ENCODE data around the gene MARK2.

Gene MARK2

GRCh38 chr11:63942803-63943202, 103.9 kb downstream of the MARK2 start:
- H3K9ac ChIP-seq (ENCODE audit: insufficient read length, low read depth) = no peak overlapping the region
- H3K36me3 ChIP-seq (ENCODE audit: insufficient read depth, insufficient read length, low read length) = peaks cover 42% of the 10 kb centered on the region
- DNase-seq (ENCODE audit: low read depth, low spot score) = no peak
- no peaks in the 10 kb centered on the region for H3K27me3 ChIP-seq (ENCODE audit: insufficient read depth, insufficient read length)
- no peak overlapping the region for H3K4me3 ChIP-seq (ENCODE audit: insufficient read length, low read depth)
- no peaks in the 10 kb centered on the region for H3K9me3 ChIP-seq (ENCODE audit: insufficient read depth, low read length)
- no peak for TF ChIP-seq ZNF274 (IDR thresholded peaks at IDR 0.05; ENCODE audit: low read depth, low read length)
- TF ChIP-seq YY1 (IDR thresholded peaks at IDR 0.05; ENCODE audit: insufficient read depth, insufficient read length) = no peak
- TF ChIP-seq SUZ12 (IDR thresholded peaks at IDR 0.05; ENCODE audit: extremely low read depth, insufficient read depth, insufficient read length) = no peak
- H3K4me1 ChIP-seq (ENCODE audit: insufficient read depth, insufficient read length) = peaks cover 6% of the 10 kb centered on the region

GRCh38 chr11:63944987-63945386, 106.1 kb downstream of the MARK2 start:
- Histone ChIP-seq H3K4me1 (ENCODE audit: insufficient read depth, insufficient read length) (peaks cover 6% of the 10 kb centered on the region), H3K9ac (ENCODE audit: insufficient read length, low read depth) (no peak overlapping the region), H3K9me3 (ENCODE audit: insufficient read depth, low read length) (no peaks in the 10 kb centered on the region), H3K27me3 (ENCODE audit: insufficient read depth, insufficient read length) (no peaks in the 10 kb centered on the region), H3K4me3 (ENCODE audit: insufficient read length, low read depth) (no peak overlapping the region), H3K36me3 (ENCODE audit: insufficient read depth, insufficient read length, low read length) (peaks cover 57% of the 10 kb centered on the region)
- DNase-seq (ENCODE audit: low read depth, low spot score) = no peak
- TF ChIP-seq YY1 (IDR thresholded peaks at IDR 0.05; ENCODE audit: insufficient read depth, insufficient read length) (no peak), ZNF274 (IDR thresholded peaks at IDR 0.05; ENCODE audit: low read depth, low read length) (no peak), SUZ12 (IDR thresholded peaks at IDR 0.05; ENCODE audit: extremely low read depth, insufficient read depth, insufficient read length) (no peak)

- DNase-seq (ENCODE audit: low read depth, low spot score) = peak; percentile 22
- H3K36me3 ChIP-seq (ENCODE audit: insufficient read depth, insufficient read length, low read length) = peaks cover 60% of the 10 kb centered on the region
- H3K4me1 ChIP-seq (ENCODE audit: insufficient read depth, insufficient read length) = peaks cover 6% of the 10 kb centered on the region
- H3K9ac ChIP-seq (ENCODE audit: insufficient read length, low read depth) = no peak overlapping the region
- H3K4me3 ChIP-seq (ENCODE audit: insufficient read length, low read depth) = no peak overlapping the region
- H3K9me3 ChIP-seq (ENCODE audit: insufficient read depth, low read length) = no peaks in the 10 kb centered on the region
- H3K27me3 ChIP-seq (ENCODE audit: insufficient read depth, insufficient read length) = no peaks in the 10 kb centered on the region
- TF ChIP-seq SUZ12 (IDR thresholded peaks at IDR 0.05; ENCODE audit: extremely low read depth, insufficient read depth, insufficient read length) (no peak), ZNF274 (IDR thresholded peaks at IDR 0.05; ENCODE audit: low read depth, low read length) (no peak), YY1 (IDR thresholded peaks at IDR 0.05; ENCODE audit: insufficient read depth, insufficient read length) (no peak)
Measured at GRCh38 chr11:63945477-63946163, 106.7 kb downstream of the MARK2 start.

- no peak for DNase-seq (ENCODE audit: low read depth, low spot score)
- no peaks in the 10 kb centered on the region for H3K9me3 ChIP-seq (ENCODE audit: insufficient read depth, low read length)
- peaks cover 68% of the 10 kb centered on the region for H3K36me3 ChIP-seq (ENCODE audit: insufficient read depth, insufficient read length, low read length)
- no peaks in the 10 kb centered on the region for H3K27me3 ChIP-seq (ENCODE audit: insufficient read depth, insufficient read length)
- H3K4me1 ChIP-seq (ENCODE audit: insufficient read depth, insufficient read length) = no peaks in the 10 kb centered on the region
- TF ChIP-seq ZNF274 (IDR thresholded peaks at IDR 0.05; ENCODE audit: low read depth, low read length) (no peak), YY1 (IDR thresholded peaks at IDR 0.05; ENCODE audit: insufficient read depth, insufficient read length) (no peak), SUZ12 (IDR thresholded peaks at IDR 0.05; ENCODE audit: extremely low read depth, insufficient read depth, insufficient read length) (no peak)
- no peak overlapping the region for H3K9ac ChIP-seq (ENCODE audit: insufficient read length, low read depth)
- H3K4me3 ChIP-seq (ENCODE audit: insufficient read length, low read depth) = no peak overlapping the region
Measured at GRCh38 chr11:63951779-63952536, 113.0 kb downstream of the MARK2 start.

- Histone ChIP-seq H3K36me3 (ENCODE audit: insufficient read depth, insufficient read length, low read length) (peaks cover 72% of the 10 kb centered on the region), H3K9me3 (ENCODE audit: insufficient read depth, low read length) (no peaks in the 10 kb centered on the region), H3K27me3 (ENCODE audit: insufficient read depth, insufficient read length) (no peaks in the 10 kb centered on the region), H3K4me1 (ENCODE audit: insufficient read depth, insufficient read length) (no peaks in the 10 kb centered on the region), H3K4me3 (ENCODE audit: insufficient read length, low read depth) (no peak overlapping the region), H3K9ac (ENCODE audit: insufficient read length, low read depth) (no peak overlapping the region)
- TF ChIP-seq SUZ12 (IDR thresholded peaks at IDR 0.05; ENCODE audit: extremely low read depth, insufficient read depth, insufficient read length) (no peak), ZNF274 (IDR thresholded peaks at IDR 0.05; ENCODE audit: low read depth, low read length) (no peak)
- DNase-seq (ENCODE audit: low read depth, low spot score) = no peak
Measured at GRCh38 chr11:63952570-63952969, 113.7 kb downstream of the MARK2 start.

- no peaks in the 10 kb centered on the region for H3K9me3 ChIP-seq (ENCODE audit: insufficient read depth, low read length)
- H3K4me3 ChIP-seq (ENCODE audit: insufficient read length, low read depth) = no peak overlapping the region
- peaks cover 51% of the 10 kb centered on the region for H3K36me3 ChIP-seq (ENCODE audit: insufficient read depth, insufficient read length, low read length)
- peak overlapping the region; percentile 50 for H3K9ac ChIP-seq (ENCODE audit: insufficient read length, low read depth)
- DNase-seq (ENCODE audit: low read depth, low spot score) = no peak
- H3K4me1 ChIP-seq (ENCODE audit: insufficient read depth, insufficient read length) = peaks cover 16% of the 10 kb centered on the region
- TF ChIP-seq YY1 (IDR thresholded peaks at IDR 0.05; ENCODE audit: insufficient read depth, insufficient read length) (no peak), ZNF274 (IDR thresholded peaks at IDR 0.05; ENCODE audit: low read depth, low read length) (no peak), SUZ12 (IDR thresholded peaks at IDR 0.05; ENCODE audit: extremely low read depth, insufficient read depth, insufficient read length) (no peak)
- no peaks in the 10 kb centered on the region for H3K27me3 ChIP-seq (ENCODE audit: insufficient read depth, insufficient read length)
Measured at GRCh38 chr11:63958008-63958407, 119.1 kb downstream of the MARK2 start.

All from NT2/D1 (cell line).